ENCODE data around the gene EVA1B.

Gene EVA1B

DNA sequence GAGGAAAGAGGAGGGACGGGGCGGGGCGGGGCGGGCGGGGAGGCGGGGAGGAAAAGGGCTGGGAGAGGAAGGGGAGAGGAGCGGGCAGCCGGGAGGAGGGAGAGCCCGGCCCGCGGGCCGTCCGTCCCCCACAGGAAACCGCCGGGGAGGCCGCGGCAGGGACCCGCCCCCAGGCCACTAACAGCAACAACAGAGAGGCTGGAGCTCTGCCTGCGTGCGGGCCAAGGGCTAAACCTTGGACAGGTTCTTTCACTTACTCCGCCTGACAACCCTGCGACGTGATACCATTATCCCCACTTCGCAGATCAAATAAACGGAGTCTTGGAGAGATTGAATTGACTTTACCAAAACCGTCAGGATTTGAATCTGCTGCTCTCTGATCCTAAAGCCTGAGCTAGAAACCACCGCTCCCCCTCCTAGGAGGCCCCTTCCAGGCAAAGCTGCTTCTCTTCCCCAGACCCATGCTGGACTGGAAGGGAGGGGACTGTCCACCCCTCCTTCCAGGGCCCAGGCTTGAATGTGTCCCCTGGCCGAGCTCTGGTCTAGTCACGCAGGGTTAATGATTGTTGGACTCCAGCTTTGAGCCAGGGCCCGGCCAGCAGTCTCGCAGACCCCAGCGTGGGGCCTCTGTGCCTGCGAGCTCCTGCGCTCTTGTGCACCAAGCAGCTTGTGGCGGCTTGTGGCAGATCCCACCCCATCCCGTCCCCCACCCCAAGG is at the start of gene EVA1B:
Gene EVA1B (minus strand): TSS at position 10 of the 717 bp plus-strand sequence. CDS start 608 bp downstream, outside the sequence.
- peak; percentile 88 for DNase-seq (ENCODE audit: low spot score)

DNA sequence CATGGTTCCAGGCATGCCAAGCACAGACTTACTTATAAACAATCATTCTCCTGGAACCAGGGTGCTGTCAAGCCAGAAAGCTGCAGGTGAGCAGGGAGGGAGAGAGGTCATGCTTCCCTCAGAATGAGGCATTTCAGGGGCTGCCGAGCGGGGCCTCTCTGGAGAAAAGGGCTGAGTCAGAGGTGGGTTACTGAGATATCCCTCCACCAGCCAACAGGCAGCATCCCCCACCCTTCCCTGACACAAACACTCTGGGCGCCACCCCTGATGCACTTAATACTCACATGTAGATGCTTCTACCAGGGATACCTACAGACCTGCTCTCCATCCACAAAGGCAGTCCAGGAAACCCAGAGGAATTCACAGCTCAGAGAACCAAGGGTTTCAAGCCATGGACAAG is 49.2 kb upstream of the EVA1B start:
- no peak for DNase-seq (ENCODE audit: low spot score)

DNA sequence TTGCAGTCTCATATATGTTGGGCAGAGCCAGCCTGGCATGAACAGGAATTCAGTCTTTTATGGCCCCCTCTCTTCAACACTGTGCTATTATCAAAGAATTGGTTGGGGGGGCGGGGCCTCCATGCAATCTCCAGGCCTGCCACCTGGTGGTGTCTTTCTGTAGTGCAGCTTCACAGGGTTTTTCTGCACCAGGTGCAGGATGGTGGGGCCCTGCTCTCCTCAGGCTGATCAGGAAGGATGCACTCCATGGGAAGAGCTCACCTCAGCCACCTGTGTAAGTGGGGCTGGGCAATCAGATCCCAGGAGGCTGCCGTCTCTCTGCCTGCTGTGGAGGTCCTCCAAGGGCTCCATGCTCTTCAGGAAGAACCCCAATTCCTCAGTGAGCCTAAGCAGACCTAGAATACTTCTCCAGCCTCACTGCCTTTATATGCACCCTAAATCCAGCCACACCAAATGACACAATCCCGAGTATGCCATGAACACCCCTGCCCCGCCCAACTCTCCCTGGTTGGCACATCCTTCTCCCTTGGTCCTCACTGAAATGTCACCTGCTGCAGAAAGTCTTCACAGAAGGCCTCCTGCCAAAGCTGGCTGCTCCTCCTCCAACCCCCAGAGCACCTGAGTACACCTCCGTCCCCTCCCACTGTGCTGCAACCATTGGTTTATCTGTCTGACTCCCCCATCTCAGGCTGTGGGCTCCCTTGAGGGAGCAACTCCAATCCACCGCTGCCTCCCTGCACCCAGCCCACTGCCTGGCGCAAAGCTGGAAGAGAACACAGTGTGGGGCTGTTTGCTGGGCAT is 45.8 kb upstream of the EVA1B start:
- DNase-seq (ENCODE audit: low spot score) = peak; percentile 80

DNA sequence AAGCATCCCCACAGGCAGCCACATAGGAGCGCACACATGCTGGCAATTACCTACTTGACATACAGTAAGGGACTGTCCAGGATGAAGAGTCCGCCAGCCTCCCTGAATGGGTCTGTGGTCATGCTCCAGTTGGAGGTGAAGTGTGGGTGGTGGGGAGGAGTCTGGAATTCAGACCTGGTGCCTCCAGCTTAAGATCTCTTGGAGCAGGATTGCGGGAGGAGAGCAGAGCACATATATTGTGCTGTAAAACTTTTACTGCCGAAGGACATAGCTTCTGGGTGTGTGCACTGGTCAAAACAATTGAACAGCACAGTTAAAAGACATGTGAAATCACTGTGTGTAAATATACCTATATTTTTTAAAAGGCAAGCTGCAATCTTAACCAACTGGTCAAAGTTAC is 44.4 kb upstream of the EVA1B start:
- no peak for DNase-seq (ENCODE audit: low spot score)

DNA sequence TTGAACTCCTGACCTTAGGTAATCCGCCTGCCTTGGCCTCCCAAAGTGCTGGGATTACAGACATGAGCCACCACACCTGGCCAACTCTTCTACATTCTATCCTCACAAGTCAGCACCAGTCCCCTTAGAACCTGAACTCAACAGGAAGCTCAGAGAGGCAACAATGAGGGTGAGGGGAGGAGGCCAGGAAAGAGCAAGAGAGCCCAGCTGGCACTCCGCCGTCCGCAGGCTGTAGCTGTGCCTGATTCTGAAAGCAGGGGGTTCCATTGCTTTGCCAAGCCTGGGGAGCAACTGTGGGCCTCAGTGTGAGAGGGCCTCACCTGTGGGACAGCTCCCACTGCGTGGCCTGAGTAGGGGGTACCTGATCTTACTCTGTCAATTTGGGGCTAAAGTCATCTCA is 43.6 kb upstream of the EVA1B start:
- DNase-seq (ENCODE audit: low spot score) = no peak

GRCh38 chr1:36366091-36366661 is 42.7 kb upstream of the EVA1B start:
- peak; percentile 37 for DNase-seq (ENCODE audit: low spot score)

- DNase-seq (ENCODE audit: low spot score) = peak; percentile 30
These were observed 41.9 kb upstream of the EVA1B start for GRCh38 chr1:36365381-36365780.

GRCh38 chr1:36359911-36360550 is 36.6 kb upstream of the EVA1B start:
- DNase-seq (ENCODE audit: low spot score) = no peak

DNA sequence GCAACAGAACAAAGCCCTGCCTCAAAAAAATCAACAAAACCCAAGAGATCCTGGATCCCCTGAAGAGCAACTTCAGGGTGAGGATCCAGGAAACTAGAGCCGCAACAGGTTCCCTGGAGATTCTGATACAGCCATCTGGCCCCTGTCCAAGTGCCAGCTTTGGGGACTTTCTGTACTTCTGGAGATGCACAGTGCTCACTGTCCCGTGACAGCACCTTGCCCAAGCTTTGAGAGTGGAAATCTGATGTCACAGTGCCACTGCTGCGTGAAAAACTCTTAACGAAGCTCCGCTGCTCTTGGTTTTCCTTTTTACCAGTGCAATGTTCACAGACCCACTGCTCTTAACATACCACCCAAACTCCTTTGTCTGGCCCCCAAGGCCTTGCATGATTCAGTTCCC is 35.9 kb upstream of the EVA1B start:
- DNase-seq (ENCODE audit: low spot score) = no peak

- no peak for DNase-seq (ENCODE audit: low spot score)
These were observed 35.2 kb upstream of the EVA1B start for GRCh38 chr1:36358514-36359084.

DNA sequence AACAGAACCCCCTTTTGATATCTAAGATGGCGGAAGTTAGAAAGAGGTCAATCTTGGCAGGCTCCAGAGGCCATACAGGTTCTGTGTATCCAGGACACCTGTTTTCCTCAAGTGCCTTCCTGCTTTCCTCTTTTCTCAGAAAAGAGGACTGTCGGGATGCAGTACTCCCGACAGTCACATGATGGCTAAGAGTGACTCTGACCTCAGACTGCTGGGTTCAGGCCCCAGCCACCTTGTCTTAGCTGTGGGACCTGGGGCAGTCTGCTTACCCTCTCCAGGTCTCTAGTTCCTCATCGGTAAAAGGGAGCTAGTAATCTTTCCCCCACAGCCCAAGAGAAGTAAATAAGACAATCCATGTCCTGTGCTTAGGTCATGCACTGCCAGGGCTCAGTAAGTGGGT is 32.4 kb upstream of the EVA1B start:
- no peak for DNase-seq (ENCODE audit: low spot score)

GRCh38 chr1:36354486-36354885 is 31.0 kb upstream of the EVA1B start:
- no peak for DNase-seq (ENCODE audit: low spot score)

DNA sequence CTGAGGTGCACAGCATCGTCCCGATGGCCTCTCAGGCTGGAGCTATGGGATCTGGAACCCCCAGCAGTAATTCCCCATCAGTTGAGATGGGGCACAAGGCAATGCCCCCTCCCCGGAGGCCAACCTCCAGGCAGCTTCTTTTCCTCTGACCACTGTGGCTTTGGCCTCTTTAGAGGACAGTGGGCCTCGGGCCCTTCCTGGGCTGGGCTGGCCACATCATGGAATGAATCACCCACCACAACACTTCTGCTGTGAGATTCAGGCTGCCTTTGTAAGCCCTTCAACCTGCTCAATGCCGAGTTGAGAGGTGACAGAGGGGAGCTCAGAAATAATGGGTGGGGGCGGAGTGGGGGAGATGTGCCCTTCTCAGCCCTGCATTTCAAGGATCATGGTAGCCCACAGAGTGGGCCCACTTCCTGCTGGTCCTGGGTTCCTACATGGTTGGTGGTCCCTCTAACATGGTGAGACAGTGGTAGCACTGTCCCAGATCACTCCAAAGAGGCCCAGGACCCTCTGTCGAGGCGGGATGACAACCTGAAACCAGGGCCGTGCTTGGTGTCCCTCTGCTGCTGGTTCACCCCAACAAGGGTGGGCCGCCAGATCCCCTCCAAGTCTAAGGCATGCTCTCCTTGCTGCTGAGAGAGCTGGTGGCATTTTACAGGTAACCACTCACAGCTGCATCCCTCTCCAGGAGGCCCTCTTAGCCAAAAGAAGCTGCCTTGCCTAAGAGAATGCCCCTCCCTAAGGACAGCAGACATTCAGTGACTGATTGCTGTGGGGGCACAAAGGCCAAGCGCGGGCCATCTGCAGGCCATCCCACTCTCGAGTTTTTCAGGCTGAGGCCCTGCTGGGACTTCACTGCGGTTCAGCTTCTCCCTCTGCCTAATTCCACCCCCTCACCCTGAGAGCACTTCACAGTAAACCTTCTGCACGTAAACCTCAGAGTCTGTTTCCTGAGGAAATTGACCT is 29.7 kb upstream of the EVA1B start:
- peak; percentile 66 for DNase-seq (ENCODE audit: low spot score)

GRCh38 chr1:36352125-36352909 is 28.9 kb upstream of the EVA1B start:
- no peak for DNase-seq (ENCODE audit: low spot score)

GRCh38 chr1:36351227-36351977 is 28.0 kb upstream of the EVA1B start:
- peak; percentile 79 for DNase-seq (ENCODE audit: low spot score)

DNA sequence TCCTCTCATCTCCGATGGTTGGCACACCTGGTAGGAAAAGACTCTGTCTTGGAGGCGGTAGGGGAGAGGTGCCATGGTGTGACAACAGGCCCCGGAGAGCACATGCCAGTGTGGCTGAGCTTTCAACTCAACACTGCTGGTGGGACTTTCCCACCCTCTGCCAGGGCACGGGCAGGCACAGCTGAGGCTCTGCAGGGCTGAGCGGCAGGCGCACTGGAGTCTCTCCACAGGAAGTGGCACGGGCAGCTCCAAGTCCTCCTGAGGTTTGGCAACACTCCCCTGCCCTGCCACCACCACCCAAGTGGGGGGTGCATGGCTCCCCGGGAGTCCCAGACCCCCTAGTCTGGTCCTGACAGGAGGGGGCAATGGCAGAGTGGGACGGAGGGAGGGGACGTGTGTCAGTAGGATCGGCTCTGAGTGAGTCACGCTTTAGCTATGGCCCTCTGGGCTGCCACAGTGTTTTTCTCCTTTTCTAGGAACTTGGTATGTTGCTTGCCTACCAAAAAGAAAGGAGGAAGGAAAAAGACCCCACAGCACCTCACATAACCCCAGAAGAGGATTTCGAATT is 27.3 kb upstream of the EVA1B start:
- DNase-seq (ENCODE audit: low spot score) = peak; percentile 85

- DNase-seq (ENCODE audit: low spot score) = no peak
These were observed 26.4 kb upstream of the EVA1B start for GRCh38 chr1:36349839-36350238.

DNA sequence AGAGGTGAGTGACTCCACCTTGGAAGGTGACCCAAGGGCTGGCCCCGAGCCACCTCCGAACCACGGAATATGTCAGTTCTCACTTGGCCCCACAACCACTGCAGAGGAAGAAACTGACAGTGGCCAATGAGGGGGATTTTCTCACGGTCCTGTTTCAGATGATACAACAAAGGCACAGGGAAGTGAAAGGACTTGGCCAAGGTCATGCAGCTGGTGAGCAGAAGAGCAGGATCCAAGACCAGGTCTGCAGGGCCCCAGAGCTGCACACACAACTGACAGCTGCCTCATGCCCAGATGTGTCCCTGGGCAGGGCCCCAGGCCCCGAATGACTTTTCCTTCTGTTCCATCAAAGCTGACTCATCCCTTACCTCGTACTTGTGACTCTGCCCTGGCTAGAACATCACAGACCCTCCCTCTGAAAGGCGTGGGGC is 25.8 kb upstream of the EVA1B start:
- DNase-seq (ENCODE audit: low spot score) = peak; percentile 28

DNA sequence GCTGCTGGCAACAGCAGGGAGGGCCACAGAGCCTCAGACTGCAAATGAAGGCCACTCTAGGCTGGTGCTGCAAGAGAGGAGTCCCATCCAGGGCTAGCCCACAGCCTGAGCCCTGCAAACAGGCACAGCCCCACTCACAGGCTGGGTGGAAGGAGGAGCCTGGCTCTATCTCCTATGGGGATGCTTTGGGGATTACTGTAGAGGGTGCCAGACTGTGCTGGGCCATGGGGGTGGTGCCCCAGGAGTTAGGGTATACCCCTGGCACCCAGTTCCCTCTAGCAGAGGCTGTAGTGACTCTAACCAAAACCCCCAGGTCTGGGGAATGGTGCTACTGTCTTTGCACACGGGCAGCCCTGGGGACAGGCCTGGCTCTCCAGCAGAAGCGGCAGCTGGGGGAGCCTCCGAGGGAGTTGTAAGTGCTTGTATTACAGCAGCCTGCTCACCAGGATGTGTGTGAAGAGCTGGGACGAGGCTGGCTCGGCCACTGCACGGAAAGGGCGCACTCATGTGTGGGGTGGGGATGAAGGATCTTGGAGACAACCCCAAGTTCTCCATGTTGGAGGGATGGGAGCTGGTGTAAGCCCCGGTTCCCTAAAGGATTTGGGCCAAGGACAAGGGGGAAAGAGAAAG is 23.4 kb upstream of the EVA1B start:
- no peak for DNase-seq (ENCODE audit: low spot score)
